ENCODE results near the gene BLOC1S3. TPM values are rescaled to one million over a fixed set of nuclear protein-coding genes. Genes with fewer than 3 reads are reported as not detected.
A peak's percentile ranks its signal among the peaks of the same experiment; 100 is the strongest.

The BLOC1S3 gene
- total and polyA plus RNA-seq, 2 of the 13 experiments (the other 11 are each of a cell fraction or from before 2014, with no cell fraction given): 4.3 to 4.8 TPM

DNA sequence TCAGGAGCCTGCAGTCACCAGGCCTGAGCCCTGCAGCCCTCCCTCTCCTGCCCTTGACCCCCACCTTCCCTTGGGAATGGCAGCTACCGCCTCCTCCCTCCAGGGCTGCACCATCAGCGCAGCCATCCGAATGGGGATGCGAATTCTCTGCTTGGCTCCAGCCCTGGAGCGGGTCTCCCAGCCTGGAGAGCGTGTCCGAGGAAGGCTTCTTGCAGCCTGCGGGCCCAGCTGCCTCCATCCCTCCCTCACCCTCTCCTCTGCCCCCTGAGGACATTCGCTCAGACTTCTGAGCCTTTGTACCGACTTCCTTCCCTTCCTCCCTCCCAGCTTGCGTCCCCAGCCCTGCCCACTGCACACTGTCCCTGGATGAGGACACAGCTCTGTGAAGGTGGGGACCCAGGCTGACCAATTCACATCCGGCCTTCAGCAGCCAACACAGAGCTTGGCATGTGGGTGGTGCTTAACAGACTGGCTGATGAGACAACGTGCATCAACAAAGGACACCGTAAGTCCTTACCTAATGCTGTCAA lies 11.8 kb upstream of the BLOC1S3 start (continued):
- TF ChIP-seq REST (IDR thresholded peaks at IDR 0.05; ENCODE audit: borderline replicate concordance in 1 of 2, low read depth in 1 of 2, low read length in 2 of 2) (no peak), ZNF350 (CRISPR knock-in tag; IDR thresholded peaks at IDR 0.05; ENCODE audit: borderline replicate concordance, low read depth) (no peak), ZNF737 (CRISPR knock-in tag; IDR thresholded peaks at IDR 0.05; ENCODE audit: borderline replicate concordance) (no peak), ZNF446 (CRISPR knock-in tag; IDR thresholded peaks at IDR 0.05) (no peak), ZNF572 (CRISPR knock-in tag; IDR thresholded peaks at IDR 0.05) (no peak), SMARCE1 (IDR thresholded peaks at IDR 0.05; ENCODE audit: borderline replicate concordance) (no peak), NCOA1 (CRISPR knock-in tag; IDR thresholded peaks at IDR 0.05) (no peak), ZSCAN31 (CRISPR knock-in tag; IDR thresholded peaks at IDR 0.05; ENCODE audit: low read depth) (no peak), SOX5 (CRISPR knock-in tag; IDR thresholded peaks at IDR 0.05; ENCODE audit: borderline replicate concordance) (peak; percentile 59; the same call in 1 of the 2 replicates), ZNF770 (CRISPR knock-in tag; IDR thresholded peaks at IDR 0.05) (no peak), TCF12 (IDR thresholded peaks at IDR 0.05) (no peak), TCF12 (CRISPR knock-in tag; IDR thresholded peaks at IDR 0.05) (no peak), HES4 (CRISPR knock-in tag; IDR thresholded peaks at IDR 0.05; ENCODE audit: borderline replicate concordance) (no peak), STAT5B (CRISPR knock-in tag; IDR thresholded peaks at IDR 0.05) (no peak), HNF1B (CRISPR knock-in tag; IDR thresholded peaks at IDR 0.05) (no peak), ZNF577 (CRISPR knock-in tag; IDR thresholded peaks at IDR 0.05; ENCODE audit: borderline replicate concordance, low read depth) (no peak)
- TF ChIP-seq, protein P1, sequence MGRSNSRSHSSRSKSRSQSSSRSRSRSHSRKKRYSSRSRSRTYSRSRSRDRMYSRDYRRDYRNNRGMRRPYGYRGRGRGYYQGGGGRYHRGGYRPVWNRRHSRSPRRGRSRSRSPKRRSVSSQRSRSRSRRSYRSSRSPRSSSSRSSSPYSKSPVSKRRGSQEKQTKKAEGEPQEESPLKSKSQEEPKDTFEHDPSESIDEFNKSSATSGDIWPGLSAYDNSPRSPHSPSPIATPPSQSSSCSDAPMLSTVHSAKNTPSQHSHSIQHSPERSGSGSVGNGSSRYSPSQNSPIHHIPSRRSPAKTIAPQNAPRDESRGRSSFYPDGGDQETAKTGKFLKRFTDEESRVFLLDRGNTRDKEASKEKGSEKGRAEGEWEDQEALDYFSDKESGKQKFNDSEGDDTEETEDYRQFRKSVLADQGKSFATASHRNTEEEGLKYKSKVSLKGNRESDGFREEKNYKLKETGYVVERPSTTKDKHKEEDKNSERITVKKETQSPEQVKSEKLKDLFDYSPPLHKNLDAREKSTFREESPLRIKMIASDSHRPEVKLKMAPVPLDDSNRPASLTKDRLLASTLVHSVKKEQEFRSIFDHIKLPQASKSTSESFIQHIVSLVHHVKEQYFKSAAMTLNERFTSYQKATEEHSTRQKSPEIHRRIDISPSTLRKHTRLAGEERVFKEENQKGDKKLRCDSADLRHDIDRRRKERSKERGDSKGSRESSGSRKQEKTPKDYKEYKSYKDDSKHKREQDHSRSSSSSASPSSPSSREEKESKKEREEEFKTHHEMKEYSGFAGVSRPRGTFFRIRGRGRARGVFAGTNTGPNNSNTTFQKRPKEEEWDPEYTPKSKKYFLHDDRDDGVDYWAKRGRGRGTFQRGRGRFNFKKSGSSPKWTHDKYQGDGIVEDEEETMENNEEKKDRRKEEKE (IDR thresholded peaks at IDR 0.05): no peak
- TF ChIP-seq, protein P2, sequence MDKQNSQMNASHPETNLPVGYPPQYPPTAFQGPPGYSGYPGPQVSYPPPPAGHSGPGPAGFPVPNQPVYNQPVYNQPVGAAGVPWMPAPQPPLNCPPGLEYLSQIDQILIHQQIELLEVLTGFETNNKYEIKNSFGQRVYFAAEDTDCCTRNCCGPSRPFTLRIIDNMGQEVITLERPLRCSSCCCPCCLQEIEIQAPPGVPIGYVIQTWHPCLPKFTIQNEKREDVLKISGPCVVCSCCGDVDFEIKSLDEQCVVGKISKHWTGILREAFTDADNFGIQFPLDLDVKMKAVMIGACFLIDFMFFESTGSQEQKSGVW (CRISPR knock-in tag; IDR thresholded peaks at IDR 0.05; ENCODE audit: borderline replicate concordance): no peak

All from HepG2 (cell line).